ENCODE data around the gene STPG3. TPM values are rescaled to one million over a fixed set of nuclear protein-coding genes. Genes with fewer than 3 reads are reported as not detected.
"Not testable (repeated sequence)": the region's sequence is repeated elsewhere in the genome, so short reads cannot be mapped to it uniquely, and the experiment has no call there.

The STPG3 gene
- total RNA-seq, 2 experiments from 2014 or later, result not detected

DNA sequence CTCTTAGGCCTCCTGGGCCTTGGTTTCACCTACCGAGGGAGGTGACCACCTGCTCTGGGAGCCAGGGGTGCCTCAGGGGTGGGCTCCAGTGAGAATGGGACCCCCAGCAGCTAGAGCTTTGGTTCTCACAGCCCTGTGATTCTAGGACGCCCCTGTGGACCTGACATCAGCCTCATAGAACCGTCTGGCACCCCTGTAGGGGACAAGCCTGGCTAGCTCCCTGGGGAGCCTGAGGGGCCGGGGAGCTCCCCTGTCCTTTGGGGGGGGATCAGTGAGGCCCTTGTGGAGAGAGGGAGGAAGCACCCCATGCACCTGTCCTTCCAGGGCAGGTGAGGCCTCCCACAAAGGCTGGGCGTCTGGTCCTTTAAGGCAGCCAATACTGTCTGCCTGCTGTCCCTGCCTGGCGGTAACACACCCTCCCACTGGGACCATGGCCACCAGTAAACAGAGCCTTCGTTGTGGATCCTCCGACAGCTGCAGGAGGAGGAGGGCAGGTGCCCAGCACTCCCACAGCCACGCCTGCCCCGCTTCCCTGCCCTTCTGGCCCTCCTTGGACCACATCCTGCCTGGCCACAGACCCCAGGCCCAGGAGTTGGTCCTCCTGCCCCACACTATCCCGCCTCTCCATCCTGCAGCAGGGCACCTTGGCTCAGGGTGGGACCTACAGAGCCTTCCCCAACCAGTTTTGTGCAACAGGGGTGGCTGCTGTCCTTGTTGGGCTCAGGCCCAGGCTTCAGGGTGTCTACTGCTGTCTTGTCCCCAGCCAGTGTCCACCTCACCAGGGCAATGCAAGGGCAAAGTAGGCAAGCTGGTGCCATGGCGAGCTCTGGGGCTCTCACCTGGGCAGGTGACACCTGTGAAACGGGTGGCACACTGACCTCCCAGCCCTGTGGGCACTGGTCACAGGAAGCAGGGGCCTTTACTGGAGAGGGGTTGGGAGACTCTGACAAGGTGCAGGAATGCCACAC, 13.0 kb upstream of the STPG3 start:
- H3K27me3 Mint-ChIP-seq (ENCODE audit: low read depth), result no peaks in the 10 kb centered on the region
- peaks cover 33% of the 10 kb centered on the region for H3K4me1 Mint-ChIP-seq (ENCODE audit: low read depth)
- DNase-seq, result no peak
- CTCF ChIA-PET, result interaction anchor here (0.6 to 2.6 kb wide), 8 partner anchors 9 to 142 kb away, joined by 3 to 17 read pairs (median 4); partner anchors contain the start of genes RNF208 and RNF224
- H3K4me3 Mint-ChIP-seq, result no peak overlapping the region
- no peaks in the 10 kb centered on the region for H3K9me3 Mint-ChIP-seq
- H3K27ac Mint-ChIP-seq, result no peak overlapping the region
- peaks cover 18% of the 10 kb centered on the region for H3K36me3 Mint-ChIP-seq (ENCODE audit: low read depth)
- intact Hi-C loops (cut with micrococcal nuclease), result loop anchor here (5.0 kb wide), 1 partner anchor 191 kb away; the partner anchor contains the start of gene NPDC1

DNA sequence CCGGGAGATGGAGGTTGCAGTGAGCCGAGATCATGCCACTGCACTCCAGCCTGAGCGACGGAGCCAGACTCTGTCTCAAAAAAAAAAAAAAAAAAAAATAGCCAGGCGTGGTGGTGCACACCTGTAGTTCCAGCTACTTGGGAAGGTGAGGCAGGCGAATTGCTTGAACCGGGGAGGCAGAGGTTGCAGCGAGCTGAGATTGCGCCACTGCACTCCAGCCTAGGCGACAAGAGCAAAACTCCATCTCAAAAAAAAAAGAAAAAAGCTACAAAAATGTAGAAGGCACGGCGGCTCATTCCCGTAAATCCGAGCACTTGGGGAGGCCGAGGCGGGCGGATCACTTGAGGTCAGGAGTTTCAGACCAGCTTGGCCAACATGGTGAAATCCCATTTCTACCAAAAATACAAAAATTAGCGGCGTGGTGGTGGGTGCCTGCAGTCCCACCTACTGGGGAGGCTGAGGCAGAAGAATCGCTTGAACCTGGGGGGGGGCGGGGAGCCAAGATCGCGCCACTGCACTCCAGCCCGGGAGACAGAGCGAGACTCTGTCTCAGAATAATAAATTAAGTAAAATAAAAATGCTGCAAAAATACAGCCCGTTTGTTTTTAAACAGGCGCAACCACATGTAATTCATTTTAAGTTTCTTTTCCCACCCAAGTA, 11.4 kb upstream of the STPG3 start:
- not testable (repeated sequence) for H3K9me3 Mint-ChIP-seq; H3K27me3 Mint-ChIP-seq (ENCODE audit: low read depth); DNase-seq
- peaks cover 22% of the 10 kb centered on the region for H3K36me3 Mint-ChIP-seq (ENCODE audit: low read depth)
- CTCF ChIA-PET, result interaction anchor here (0.6 to 1.9 kb wide), 3 partner anchors 13 to 181 kb away, joined by 3 to 7 read pairs (median 5); partner anchors contain the start of gene RNF224
- peaks cover 37% of the 10 kb centered on the region for H3K4me1 Mint-ChIP-seq (ENCODE audit: low read depth)
- peak overlapping the region; percentile 75 for H3K4me3 Mint-ChIP-seq
- H3K27ac Mint-ChIP-seq, result peak overlapping the region; percentile 61
- intact Hi-C loops (cut with micrococcal nuclease), result loop anchor here (5.0 to 10.0 kb wide), 5 partner anchors 37 to 827 kb away; partner anchors contain the start of genes ANAPC2, ENTR1, NPDC1 and PMPCA

DNA sequence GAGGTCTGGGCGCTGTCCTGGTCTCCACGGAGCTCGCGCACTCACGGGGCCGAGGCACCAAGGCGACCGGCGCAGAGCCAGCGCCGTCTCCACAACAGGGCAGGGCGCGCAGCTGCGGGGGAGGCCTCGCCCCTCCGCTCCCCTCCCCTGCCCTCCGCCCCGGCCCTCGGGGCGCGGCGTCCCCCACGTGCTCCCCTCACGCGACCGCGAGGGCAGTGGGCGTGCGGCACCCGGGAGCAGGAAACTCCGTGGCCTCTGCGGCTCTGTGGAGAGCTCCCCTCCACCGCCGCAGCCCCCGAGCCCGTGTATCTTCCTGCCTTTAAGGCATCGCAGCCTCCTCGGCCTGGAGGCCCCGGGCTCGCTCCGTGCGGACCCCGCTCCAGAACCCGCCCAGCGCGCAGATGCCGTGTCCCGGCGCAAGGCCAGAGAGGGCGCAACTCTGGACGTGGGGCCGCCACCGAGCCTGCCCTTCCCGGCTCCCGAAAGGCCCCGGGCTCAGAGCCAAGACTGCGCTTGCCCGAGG, 10.7 kb upstream of the STPG3 start:
- Mint-ChIP-seq H3K4me3 (peak overlapping the region; percentile 75), H3K4me1 (ENCODE audit: low read depth) (peaks cover 34% of the 10 kb centered on the region), H3K27me3 (ENCODE audit: low read depth) (no peaks in the 10 kb centered on the region), H3K36me3 (ENCODE audit: low read depth) (peaks cover 22% of the 10 kb centered on the region), H3K27ac (no peak overlapping the region), H3K9me3 (no peaks in the 10 kb centered on the region)
- intact Hi-C loops (cut with micrococcal nuclease), result loop anchor here (5.0 to 10.0 kb wide), 4 partner anchors 38 to 828 kb away; partner anchors contain the start of genes ANAPC2, ENTR1, PMPCA and SEC16A
- CTCF ChIA-PET, result interaction anchor here (1.1 kb wide), 1 partner anchor 111 kb away, joined by 3 read pairs; no protein-coding TSS in a partner anchor
- DNase-seq, result peak; percentile 57

DNA sequence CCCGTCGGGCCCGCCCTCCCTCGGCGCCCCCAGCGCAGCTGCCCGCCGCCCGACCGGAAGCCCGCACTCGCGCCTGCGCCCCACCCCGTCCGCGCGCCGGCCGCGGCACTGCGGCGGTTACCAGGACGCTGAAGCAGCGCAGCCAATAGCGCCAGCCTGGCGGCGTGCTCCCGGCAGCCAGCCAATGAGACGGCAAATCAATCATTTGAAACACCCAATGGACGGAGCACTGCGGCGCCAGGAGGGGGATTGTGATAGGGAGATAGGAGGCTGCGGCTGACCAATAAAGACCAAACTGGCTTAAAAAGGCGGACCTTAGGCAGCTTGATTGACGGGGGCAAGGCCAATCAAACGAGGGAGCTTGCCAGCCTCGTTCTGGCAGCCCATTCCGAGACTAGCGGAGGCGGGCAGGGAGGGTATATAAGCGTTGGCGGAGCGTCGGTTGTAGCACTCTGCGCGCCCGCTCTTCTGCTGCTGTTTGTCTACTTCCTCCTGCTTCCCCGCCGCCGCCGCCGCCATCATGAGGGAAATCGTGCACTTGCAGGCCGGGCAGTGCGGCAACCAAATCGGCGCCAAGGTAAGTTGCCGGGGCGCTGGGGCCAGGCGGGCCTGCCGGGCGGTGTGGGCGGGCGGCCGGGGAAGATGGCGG, 10.1 kb upstream of the STPG3 start, which contains the start of gene TUBB4B:
Gene TUBB4B (plus strand): TSS at position 447 of the 649 bp plus-strand sequence. CDS start 74 bp downstream, at position 521.
- Mint-ChIP-seq H3K27ac (peak within 1 kb of the TSS; percentile 94), H3K4me1 (ENCODE audit: low read depth) (peaks cover 34% of the 10 kb centered on the region), H3K9me3 (no peaks in the 10 kb centered on the region), H3K4me3 (peak within 1 kb of the TSS; percentile 88), H3K27me3 (ENCODE audit: low read depth) (no peaks in the 10 kb centered on the region), H3K36me3 (ENCODE audit: low read depth) (peaks cover 22% of the 10 kb centered on the region)
- DNase-seq, result peak; percentile 99
- intact Hi-C loops (cut with micrococcal nuclease), result loop anchor here (1.0 to 10.0 kb wide), 8 partner anchors 14 to 829 kb away; partner anchors contain the start of genes ANAPC2, ENTR1, NELFB and PMPCA
- CTCF ChIA-PET, result interaction anchor here (1.1 kb wide), 1 partner anchor 111 kb away, joined by 3 read pairs; no protein-coding TSS in a partner anchor

DNA sequence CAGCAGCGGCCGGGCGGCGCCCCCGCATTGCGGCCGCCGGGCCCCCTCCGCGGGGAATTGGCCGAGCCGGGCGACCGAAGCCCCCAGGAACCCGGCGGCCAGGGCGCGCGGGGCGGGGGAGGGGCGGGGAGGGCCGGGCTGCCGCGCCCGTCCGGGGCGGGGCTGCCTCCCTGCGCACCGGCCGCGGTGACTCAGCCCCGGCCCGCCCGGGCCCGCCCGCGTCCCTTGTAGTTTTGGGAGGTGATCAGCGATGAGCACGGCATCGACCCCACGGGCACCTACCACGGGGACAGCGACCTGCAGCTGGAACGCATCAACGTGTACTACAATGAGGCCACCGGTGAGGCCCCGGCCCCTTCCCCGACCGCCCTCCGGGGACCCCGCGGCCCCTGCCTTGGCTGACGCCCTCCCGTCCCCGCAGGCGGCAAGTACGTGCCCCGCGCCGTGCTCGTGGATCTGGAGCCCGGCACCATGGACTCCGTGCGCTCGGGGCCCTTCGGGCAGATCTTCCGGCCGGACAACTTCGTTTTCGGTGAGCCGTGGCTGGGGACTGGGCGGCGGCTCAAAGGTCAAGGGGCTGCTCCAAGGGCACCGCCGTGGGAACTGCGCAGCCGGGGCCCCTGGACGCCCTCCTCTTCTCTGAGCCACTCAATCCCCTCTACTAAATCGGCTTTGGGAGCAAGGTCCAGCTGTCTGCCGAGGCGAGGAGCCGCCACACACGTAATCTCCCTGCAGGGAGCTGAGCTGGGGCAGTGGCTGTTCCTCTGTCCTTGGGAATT, 9.4 kb upstream of the STPG3 start:
- CTCF ChIA-PET, result interaction anchor here (1.2 kb wide), 1 partner anchor 293 kb away, joined by 3 read pairs; no protein-coding TSS in a partner anchor
- peak overlapping the region; percentile 79 for H3K4me3 Mint-ChIP-seq
- H3K9me3 Mint-ChIP-seq, result no peaks in the 10 kb centered on the region
- peak overlapping the region; percentile 74 for H3K27ac Mint-ChIP-seq
- H3K27me3 Mint-ChIP-seq (ENCODE audit: low read depth), result no peaks in the 10 kb centered on the region
- intact Hi-C loops (cut with micrococcal nuclease), result loop anchor here (1.0 to 10.0 kb wide), 8 partner anchors 14 to 829 kb away; partner anchors contain the start of genes ANAPC2, ENTR1, NELFB and PMPCA
- DNase-seq, result peak; percentile 73
- peaks cover 32% of the 10 kb centered on the region for H3K4me1 Mint-ChIP-seq (ENCODE audit: low read depth)
- peaks cover 22% of the 10 kb centered on the region for H3K36me3 Mint-ChIP-seq (ENCODE audit: low read depth)

DNA sequence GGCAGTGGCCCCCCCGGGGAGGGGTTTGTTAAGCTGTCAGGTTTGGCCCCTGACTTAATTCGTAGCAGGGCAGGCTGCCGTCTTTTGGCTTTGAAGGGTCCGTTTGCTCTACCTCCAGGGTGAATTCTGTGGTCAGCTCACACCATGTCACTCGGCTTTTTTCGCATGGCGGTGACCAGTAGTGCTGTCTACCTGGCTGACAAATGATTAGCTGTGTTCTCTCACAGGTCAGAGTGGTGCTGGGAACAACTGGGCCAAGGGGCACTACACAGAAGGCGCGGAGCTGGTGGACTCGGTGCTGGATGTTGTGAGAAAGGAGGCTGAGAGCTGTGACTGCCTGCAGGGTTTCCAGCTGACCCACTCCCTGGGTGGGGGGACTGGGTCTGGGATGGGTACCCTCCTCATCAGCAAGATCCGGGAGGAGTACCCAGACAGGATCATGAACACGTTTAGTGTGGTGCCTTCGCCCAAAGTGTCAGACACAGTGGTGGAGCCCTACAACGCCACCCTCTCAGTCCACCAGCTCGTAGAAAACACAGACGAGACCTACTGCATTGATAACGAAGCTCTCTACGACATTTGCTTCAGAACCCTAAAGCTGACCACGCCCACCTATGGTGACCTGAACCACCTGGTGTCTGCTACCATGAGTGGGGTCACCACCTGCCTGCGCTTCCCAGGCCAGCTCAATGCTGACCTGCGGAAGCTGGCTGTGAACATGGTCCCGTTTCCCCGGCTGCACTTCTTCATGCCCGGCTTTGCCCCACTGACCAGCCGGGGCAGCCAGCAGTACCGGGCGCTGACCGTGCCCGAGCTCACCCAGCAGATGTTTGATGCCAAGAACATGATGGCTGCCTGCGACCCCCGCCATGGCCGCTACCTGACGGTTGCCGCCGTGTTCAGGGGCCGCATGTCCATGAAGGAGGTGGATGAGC, 8.6 kb upstream of the STPG3 start:
- Mint-ChIP-seq H3K4me3 (peak overlapping the region; percentile 79), H3K36me3 (ENCODE audit: low read depth) (peaks cover 22% of the 10 kb centered on the region), H3K9me3 (no peaks in the 10 kb centered on the region), H3K27me3 (ENCODE audit: low read depth) (no peaks in the 10 kb centered on the region), H3K4me1 (ENCODE audit: low read depth) (peaks cover 29% of the 10 kb centered on the region), H3K27ac (peak overlapping the region; percentile 74)
- intact Hi-C loops (cut with micrococcal nuclease), result loop anchor here (5.0 to 10.0 kb wide), 4 partner anchors 40 to 830 kb away; partner anchors contain the start of genes ANAPC2, ENTR1, PMPCA and SEC16A
- DNase-seq, result no peak
- CTCF ChIA-PET, result interaction anchor here (1.2 kb wide), 1 partner anchor 294 kb away, joined by 3 read pairs; no protein-coding TSS in a partner anchor

DNA sequence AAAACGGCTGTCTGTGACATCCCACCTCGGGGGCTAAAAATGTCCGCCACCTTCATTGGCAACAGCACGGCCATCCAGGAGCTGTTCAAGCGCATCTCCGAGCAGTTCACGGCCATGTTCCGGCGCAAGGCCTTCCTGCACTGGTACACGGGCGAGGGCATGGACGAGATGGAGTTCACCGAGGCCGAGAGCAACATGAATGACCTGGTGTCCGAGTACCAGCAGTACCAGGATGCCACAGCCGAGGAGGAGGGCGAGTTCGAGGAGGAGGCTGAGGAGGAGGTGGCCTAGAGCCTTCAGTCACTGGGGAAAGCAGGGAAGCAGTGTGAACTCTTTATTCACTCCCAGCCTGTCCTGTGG, 7.8 kb upstream of the STPG3 start:
- CTCF ChIA-PET, result interaction anchor here (1.2 kb wide), 1 partner anchor 295 kb away, joined by 3 read pairs; no protein-coding TSS in a partner anchor
- Mint-ChIP-seq H3K4me3 (peak overlapping the region; percentile 21), H3K36me3 (ENCODE audit: low read depth) (peaks cover 22% of the 10 kb centered on the region), H3K4me1 (ENCODE audit: low read depth) (peaks cover 25% of the 10 kb centered on the region), H3K27ac (peak overlapping the region; percentile 24)
- intact Hi-C loops (cut with micrococcal nuclease), result loop anchor here (5.0 to 10.0 kb wide), 4 partner anchors 41 to 831 kb away; partner anchors contain the start of genes ANAPC2, ENTR1, PMPCA and SEC16A
- H3K9me3 Mint-ChIP-seq; H3K27me3 Mint-ChIP-seq (ENCODE audit: low read depth); DNase-seq: not testable (repeated sequence)

DNA sequence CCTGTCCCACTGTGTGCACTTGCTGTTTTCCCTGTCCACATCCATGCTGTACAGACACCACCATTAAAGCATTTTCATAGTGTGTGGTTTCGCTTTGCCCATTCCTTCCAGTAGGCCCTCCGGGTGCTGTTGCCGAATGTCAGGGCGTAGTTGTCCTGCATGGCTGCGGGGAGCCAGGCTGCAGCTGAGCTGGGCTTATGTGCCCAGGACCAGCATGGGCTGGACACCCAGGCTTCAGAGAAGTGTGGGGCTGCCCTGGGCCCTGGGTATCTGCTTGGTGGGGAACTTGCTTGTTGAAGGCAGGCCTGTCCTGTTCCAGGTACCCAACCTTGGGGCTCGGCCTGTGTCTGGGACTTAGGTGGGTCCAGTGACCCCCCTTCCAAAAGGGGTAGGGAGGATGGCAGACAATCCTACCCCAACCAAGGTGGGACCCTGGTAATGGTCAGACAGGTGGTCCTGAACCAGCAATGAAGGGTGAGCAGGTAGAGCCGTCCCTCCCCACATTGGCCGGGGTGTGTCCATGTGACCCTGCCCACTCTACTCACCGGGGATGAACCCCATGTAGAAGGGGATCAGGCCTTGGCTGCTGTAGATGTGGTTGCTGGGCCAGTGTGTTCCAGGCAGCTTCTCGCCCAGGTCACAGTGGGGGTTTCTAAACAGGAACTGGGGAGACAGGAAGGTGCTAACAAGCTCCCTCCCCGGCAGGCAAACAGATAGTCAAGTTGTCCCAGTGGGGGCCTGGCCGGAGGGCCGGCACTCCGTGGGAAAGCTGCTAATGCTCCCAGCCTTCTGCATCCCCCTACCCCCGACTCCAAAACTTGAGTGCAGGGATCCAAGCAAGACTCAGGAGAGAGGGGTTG, 7.2 kb upstream of the STPG3 start:
- peaks cover 22% of the 10 kb centered on the region for H3K36me3 Mint-ChIP-seq (ENCODE audit: low read depth)
- peak overlapping the region; percentile 21 for H3K4me3 Mint-ChIP-seq
- no peak overlapping the region for H3K27ac Mint-ChIP-seq
- no peaks in the 10 kb centered on the region for H3K9me3 Mint-ChIP-seq
- H3K4me1 Mint-ChIP-seq (ENCODE audit: low read depth), result peaks cover 21% of the 10 kb centered on the region
- intact Hi-C loops (cut with micrococcal nuclease), result loop anchor here (5.0 to 10.0 kb wide), 4 partner anchors 42 to 832 kb away; partner anchors contain the start of genes ANAPC2, ENTR1, PMPCA and SEC16A
- DNase-seq, result no peak
- H3K27me3 Mint-ChIP-seq (ENCODE audit: low read depth), result no peaks in the 10 kb centered on the region
- CTCF ChIA-PET, result no interaction called here
